Mucosa of rectum (tissue), 2 donors: ENCODE data around the gene A4GALT.
"Not testable (repeated sequence)": the region's sequence is repeated elsewhere in the genome, so short reads cannot be mapped to it uniquely, and the experiment has no call there.

ENCODE experiments used
- H3K27ac ChIP-seq, 2 donors: one replicate each; pipeline ENCODE4 v1.7.0; 2013; ENCODE audit warnings: inconsistent platforms in 2 of 2, low read depth in 2 of 2, low read length in 2 of 2
- H3K27me3 ChIP-seq, 2 donors: one replicate each; pipeline ENCODE4 v1.7.0; 2013; ENCODE audit warnings: low read length in 2 of 2; ENCODE audit not compliant: control insufficient read depth in 2 of 2, insufficient read depth in 2 of 2
- H3K36me3 ChIP-seq, 2 donors: one replicate each; pipeline ENCODE4 v1.7.0; 2013; ENCODE audit warnings: low read length in 2 of 2; ENCODE audit not compliant: control insufficient read depth in 2 of 2, insufficient read depth in 2 of 2
- H3K4me1 ChIP-seq, 2 donors: one replicate each; pipeline ENCODE4 v1.7.0; 2013; ENCODE audit warnings: low read length in 2 of 2, mild to moderate bottlenecking in 1 of 2; ENCODE audit not compliant: control insufficient read depth in 2 of 2, insufficient read depth in 2 of 2
- H3K4me3 ChIP-seq, 2 donors: one replicate each; pipeline ENCODE4 v1.7.0; 2013; ENCODE audit warnings: low read length in 2 of 2
- H3K9ac ChIP-seq, 2 donors: one replicate each; pipeline ENCODE4 v1.7.0; 2013; ENCODE audit warnings: low read length in 2 of 2, low read depth in 1 of 2, mild to moderate bottlenecking in 1 of 2
- H3K9me3 ChIP-seq, 2 donors: one replicate each; pipeline ENCODE4 v1.7.0; 2013; ENCODE audit warnings: low read length in 2 of 2; ENCODE audit not compliant: control insufficient read depth in 2 of 2
- donor health status: healthy.
- donor health status: Normal muscosa, but diverticular disease.

The A4GALT gene

DNA sequence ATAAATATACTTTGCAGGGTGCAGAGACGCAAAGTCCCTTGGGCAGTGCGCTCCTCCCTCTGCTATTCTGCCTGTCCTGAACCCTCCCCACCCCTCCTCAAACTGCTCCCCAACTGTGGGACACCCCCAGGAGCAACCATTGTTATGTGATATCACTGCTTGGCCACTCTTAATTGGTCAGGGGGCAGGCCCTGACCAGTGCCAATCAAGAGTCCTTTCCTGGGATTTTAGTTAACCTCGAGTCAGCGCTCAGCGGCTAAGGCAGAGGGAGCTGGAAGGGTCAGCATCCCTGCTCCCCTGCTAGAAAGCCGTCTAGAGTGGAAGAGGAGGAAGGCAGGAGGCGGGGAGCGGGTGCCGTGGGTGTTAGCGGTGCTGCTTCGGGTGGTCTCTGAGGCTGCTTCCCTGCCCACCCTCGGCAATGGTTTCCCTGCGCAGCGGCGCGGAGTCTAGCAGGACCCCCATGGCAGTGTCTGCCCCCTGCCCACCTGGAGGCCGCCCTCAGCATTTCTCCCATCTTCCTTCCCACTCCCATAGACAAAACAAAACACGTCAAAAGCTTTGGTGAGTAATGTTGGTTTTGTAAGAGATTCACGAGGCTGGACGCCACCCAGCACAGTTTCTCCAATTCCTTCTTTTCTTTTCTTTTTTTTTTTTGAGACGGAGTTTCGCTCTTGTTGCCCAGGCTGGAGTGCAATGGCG is 38.4 kb upstream of the A4GALT start:
- H3K9me3 ChIP-seq = no peaks in the 10 kb centered on the region
- no peak overlapping the region for H3K27ac ChIP-seq
- no peaks in the 10 kb centered on the region for H3K27me3 ChIP-seq
- no peaks in the 10 kb centered on the region for H3K4me1 ChIP-seq
- H3K9ac ChIP-seq = no peak overlapping the region
- no peaks in the 10 kb centered on the region for H3K36me3 ChIP-seq
- no peak overlapping the region for H3K4me3 ChIP-seq

DNA sequence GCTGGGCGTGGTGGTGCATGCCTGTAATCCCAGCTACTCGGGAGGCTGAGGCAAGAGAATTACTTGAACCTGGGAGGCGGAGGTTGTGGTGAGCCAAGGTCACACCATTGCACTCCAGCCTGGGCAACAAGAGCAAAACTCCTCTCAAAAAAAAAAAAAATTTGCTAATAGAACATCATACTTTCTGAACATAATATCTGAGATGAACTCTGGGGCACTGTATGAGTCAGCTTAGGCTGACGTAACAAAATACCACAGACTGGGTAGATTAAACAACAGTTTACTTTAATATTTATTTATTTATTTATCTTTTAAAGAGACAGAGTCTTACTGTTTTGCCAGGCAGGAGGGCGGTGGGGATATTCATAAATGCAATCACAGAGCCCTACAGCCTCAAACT is 34.9 kb upstream of the A4GALT start:
- not testable (repeated sequence) for H3K27me3 ChIP-seq, H3K9ac ChIP-seq, H3K9me3 ChIP-seq, H3K4me3 ChIP-seq, H3K27ac ChIP-seq, H3K4me1 ChIP-seq, H3K36me3 ChIP-seq

DNA sequence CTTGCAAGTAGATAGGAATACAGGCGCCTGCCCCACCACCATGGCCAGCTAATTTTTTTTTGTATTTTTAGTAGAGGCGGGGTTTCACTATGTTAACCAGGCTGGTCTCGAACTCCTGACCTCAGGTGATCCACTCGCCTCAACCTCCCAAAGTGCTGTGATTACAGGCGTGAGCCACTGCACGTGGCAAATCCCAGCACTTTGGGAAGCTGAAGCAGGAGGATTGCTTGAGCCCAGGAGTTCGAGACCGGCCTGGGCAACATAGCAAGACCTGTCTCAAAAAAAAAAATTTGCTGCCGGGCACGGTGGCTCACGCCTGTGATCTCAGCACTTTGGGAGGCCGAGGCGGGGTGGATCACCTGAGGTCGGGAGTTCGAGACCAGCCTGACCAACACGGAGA is 34.5 kb upstream of the A4GALT start:
- not testable (repeated sequence) for H3K27ac ChIP-seq, H3K27me3 ChIP-seq, H3K4me3 ChIP-seq, H3K9me3 ChIP-seq, H3K9ac ChIP-seq, H3K4me1 ChIP-seq, H3K36me3 ChIP-seq

DNA sequence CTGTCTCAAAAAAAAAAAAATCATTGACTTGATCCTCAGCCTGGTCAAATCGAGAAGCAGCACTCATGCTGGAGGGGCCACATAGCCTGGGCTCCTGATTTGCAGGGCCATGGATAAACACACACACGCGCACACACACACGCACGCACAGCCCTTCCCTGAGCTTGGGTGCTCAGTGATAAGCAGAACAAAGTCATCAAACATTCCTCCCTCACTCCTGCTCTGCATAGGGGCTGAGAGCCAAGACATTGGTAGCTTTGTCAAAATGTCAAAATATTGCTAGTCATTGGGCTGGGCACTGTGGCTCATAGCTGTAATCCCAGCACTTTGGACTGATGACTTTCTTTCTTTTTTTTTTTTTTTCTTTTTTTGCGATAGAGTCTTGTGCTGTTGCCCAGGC is 34.0 kb upstream of the A4GALT start:
- H3K27ac ChIP-seq = no peak overlapping the region
- peaks cover 0 to 2% of the 10 kb centered on the region in 2 donors for H3K4me1 ChIP-seq
- no peaks in the 10 kb centered on the region for H3K36me3 ChIP-seq
- H3K9ac ChIP-seq = no peak overlapping the region
- H3K4me3 ChIP-seq = no peak overlapping the region
- H3K9me3 ChIP-seq = no peaks in the 10 kb centered on the region
- H3K27me3 ChIP-seq = no peaks in the 10 kb centered on the region

DNA sequence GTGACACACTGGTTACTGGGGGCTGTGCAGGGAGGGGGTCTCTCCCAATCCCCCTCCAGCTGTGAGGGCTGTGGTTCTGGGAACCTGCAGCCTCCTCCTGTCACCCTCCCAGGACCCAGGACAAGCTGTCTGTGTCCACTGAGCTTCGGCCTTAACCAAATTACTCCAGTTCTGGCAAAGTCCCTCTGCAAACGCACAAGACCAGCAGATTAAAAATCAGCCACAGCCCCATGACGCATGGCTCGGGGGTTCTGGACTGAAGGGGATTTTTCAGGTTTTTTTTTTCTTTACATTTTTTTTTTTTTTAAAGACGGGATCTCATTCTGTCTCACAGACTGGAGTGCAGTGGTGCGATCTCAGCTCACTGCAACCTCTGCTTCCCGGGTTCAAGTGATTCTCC is 32.2 kb upstream of the A4GALT start:
- H3K9ac ChIP-seq = no peak overlapping the region
- no peaks in the 10 kb centered on the region for H3K27me3 ChIP-seq
- H3K9me3 ChIP-seq = no peaks in the 10 kb centered on the region
- peaks cover 0 to 2% of the 10 kb centered on the region in 2 donors for H3K4me1 ChIP-seq
- no peak overlapping the region for H3K4me3 ChIP-seq
- no peaks in the 10 kb centered on the region for H3K36me3 ChIP-seq
- peak overlapping the region; percentile 56 to 61 for H3K27ac ChIP-seq

DNA sequence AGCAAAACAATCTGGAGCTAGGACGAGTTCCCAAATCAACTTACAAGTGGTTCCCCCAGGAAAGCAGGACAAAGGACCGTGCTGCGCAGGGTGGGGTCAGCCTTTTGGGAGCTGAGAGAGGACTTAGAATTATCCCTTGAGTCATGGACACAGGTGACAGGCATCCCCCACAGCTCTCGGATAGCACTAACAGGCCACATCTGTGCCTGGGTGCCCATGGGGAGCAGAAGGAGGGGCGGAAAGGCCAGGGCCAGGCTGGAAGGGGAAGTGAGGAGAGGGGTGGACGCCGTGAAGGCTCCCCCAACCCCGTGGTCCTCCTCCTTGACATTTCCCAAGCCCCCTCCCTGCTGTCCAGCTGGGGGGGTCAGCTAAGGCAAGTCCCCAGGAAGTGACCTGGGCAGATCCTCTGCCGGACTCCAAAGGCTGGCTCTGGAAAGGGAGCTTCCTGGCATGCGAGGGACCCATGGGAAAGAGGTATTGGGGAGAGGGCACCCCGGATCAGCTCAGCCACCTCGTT is 31.6 kb upstream of the A4GALT start:
- peak overlapping the region; percentile 56 to 61 for H3K27ac ChIP-seq
- no peaks in the 10 kb centered on the region for H3K27me3 ChIP-seq
- no peaks in the 10 kb centered on the region for H3K36me3 ChIP-seq
- H3K4me1 ChIP-seq = peaks cover 0 to 2% of the 10 kb centered on the region in 2 donors
- H3K9ac ChIP-seq = peak overlapping the region in 1 of 2 donors; percentile 1
- H3K9me3 ChIP-seq = no peaks in the 10 kb centered on the region
- H3K4me3 ChIP-seq = no peak overlapping the region

DNA sequence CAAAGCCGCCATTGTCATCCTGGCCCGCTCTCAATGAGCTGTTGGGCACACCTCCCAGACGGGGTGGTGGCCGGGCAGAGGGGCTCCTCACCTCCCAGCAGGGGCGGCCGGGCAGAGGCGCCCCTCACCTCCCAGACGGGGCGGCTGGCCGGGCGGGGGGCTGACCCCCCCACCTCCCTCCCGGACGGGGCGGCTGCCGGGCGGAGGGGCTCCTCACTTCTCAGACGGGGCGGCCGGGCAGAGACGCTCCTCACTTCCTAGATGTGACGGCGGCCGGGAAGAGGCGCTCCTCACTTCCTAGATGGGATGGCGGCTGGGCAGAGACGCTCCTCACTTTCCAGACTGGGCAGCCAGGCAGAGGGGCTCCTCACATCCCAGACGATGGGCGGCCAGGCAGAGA is 29.8 kb upstream of the A4GALT start:
- not testable (repeated sequence) for H3K36me3 ChIP-seq, H3K27ac ChIP-seq, H3K4me3 ChIP-seq, H3K4me1 ChIP-seq, H3K27me3 ChIP-seq, H3K9me3 ChIP-seq, H3K9ac ChIP-seq

DNA sequence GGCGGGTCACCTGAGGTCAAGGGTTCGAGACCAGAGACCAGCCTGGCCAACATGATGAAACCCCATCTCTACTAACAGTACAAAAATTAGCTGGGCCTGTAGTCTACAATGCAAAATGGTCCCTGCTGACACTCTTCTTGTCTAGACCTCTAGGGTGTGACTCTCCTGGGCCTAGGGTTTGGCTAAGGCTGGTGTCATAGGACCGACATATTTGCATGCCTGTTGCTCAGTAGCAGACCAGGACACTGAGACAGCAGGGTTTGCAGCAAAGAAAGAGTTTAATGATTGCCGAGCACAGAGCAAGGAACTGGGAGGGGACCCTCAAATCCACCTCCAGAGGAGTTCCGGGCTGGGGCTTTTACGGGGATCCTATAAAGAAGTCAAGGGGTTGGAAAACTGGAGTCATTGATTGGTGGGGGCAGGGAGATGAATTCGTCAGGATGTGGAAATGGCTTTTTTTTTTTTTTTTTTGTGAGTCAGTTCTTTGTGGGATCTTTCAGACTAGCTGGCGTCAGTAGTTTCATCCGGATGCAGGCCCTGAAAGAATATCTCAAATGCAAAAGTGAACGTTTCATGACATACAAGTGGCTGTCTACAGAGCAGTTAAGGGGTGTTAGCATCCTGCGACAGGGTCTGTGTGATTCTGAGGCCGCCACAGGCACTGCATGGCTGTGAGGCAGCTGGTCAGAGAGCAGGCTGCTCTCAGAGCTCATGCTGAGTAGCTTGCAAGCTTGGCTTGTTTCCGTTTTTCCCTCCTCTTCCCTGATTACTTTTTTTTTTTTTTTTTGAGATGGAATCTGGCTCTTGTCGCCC is 27.2 kb upstream of the A4GALT start:
- Histone ChIP-seq H3K9ac (no peak overlapping the region), H3K4me1 (peaks cover 0 to 4% of the 10 kb centered on the region in 2 donors), H3K27me3 (no peaks in the 10 kb centered on the region), H3K27ac (peak overlapping the region; percentile 50 to 68), H3K9me3 (no peaks in the 10 kb centered on the region), H3K4me3 (no peak overlapping the region), H3K36me3 (no peaks in the 10 kb centered on the region)

DNA sequence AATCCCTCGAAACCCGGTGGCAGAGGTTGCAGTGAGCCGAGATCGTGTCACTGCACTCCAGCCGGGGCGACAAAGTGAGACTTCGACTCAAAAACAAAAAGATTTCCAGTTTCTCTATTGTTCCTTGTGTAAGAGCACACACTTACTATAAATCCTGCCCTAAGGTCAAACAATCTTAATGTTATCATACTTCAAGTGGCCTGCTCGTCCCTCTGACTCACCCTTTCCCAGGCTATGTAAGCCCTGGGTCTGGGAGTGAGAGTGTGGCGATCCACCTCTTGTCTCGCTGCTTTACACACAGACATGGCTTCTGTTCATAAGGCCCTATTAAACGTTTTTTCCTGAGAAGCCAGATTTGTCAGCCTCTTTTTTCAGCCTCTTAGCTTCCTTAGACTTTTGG is 24.4 kb upstream of the A4GALT start:
- Histone ChIP-seq H3K9me3 (no peaks in the 10 kb centered on the region), H3K9ac (no peak overlapping the region), H3K27me3 (no peaks in the 10 kb centered on the region), H3K36me3 (no peaks in the 10 kb centered on the region), H3K4me1 (peaks cover 0 to 2% of the 10 kb centered on the region in 2 donors), H3K27ac (peak overlapping the region in 1 of 2 donors; percentile 47), H3K4me3 (no peak overlapping the region)

DNA sequence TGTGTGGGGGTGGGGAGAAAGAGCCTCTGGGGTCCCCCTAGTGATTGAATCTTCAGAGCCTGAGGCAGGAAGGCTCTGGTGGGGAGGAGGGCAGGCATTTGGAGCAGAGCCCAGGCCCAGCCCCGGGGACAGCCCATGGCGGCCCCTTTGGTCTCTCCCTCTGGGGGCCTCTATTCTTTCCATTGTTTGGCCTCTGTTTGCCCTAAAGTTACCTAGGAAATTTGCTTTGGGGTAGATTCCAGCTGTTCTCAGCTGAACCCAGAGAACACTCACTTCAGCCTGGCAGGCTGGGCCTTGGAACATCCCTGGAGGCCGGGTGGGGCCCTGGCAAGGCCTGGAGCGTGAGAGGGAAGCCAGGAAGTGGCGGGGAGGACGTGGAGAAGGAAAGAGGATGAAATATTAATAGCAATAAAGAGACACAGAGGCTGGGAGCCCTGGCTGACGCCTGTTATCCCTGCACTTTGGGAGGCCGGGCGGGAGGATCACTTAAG is 22.9 kb upstream of the A4GALT start:
- Histone ChIP-seq H3K27ac (peak overlapping the region; percentile 71 to 72), H3K4me3 (no peak overlapping the region), H3K36me3 (no peaks in the 10 kb centered on the region), H3K9me3 (no peaks in the 10 kb centered on the region), H3K4me1 (peaks cover 0 to 2% of the 10 kb centered on the region in 2 donors), H3K9ac (no peak overlapping the region), H3K27me3 (no peaks in the 10 kb centered on the region)
